ENCODE data around the gene CYGB. TPM values are rescaled to one million over a fixed set of nuclear protein-coding genes. Genes with fewer than 3 reads are reported as not detected.

CYGB gene
- total RNA-seq, 2 donors from 2014 or later = 7.0 to 13.8 TPM

GRCh38 chr17:76541739-76542454, 4.4 kb upstream of the CYGB start:
- Histone ChIP-seq H3K4me3 (no peak overlapping the region), H3K36me3 (no peaks in the 10 kb centered on the region), H3K27ac (no peak overlapping the region), H3K4me1 (replicated peaks) (peaks cover 4% of the 10 kb centered on the region), H3K9me3 (no peaks in the 10 kb centered on the region), H3K27me3 (replicated peaks; ENCODE audit: insufficient read depth) (peaks cover 3% of the 10 kb centered on the region)
- intact Hi-C loops (cut with DNase I) = no loop called here
- WGBS = 75% methylated on average over 10 of the region's 10 CpGs
- no peak for DNase-seq (ENCODE audit: low spot score)
- no peak for TF ChIP-seq POLR2A (IDR thresholded peaks at IDR 0.05)
- TF ChIP-seq POLR2AphosphoS5 (IDR thresholded peaks at IDR 0.05) = no peak
- TF ChIP-seq CTCF (IDR thresholded peaks at IDR 0.05) = no peak

GRCh38 chr17:76540381-76541300, 3.1 kb upstream of the CYGB start:
- H3K36me3 ChIP-seq = no peaks in the 10 kb centered on the region
- intact Hi-C loops (cut with DNase I) = no loop called here
- DNase-seq (ENCODE audit: low spot score) = peak; percentile 90
- H3K27ac ChIP-seq = peak overlapping the region; percentile 47
- H3K9me3 ChIP-seq = no peaks in the 10 kb centered on the region
- 8% methylated on average over 25 of the region's 27 CpGs for WGBS
- H3K4me1 ChIP-seq (replicated peaks) = peaks cover 4% of the 10 kb centered on the region
- peak overlapping the region in 1 of 2 donors; percentile 22 for H3K4me3 ChIP-seq
- peaks cover 3% of the 10 kb centered on the region for H3K27me3 ChIP-seq (replicated peaks; ENCODE audit: insufficient read depth)
- TF ChIP-seq POLR2AphosphoS5 (IDR thresholded peaks at IDR 0.05) (peak; percentile 95), CTCF (IDR thresholded peaks at IDR 0.05) (peak in 2 of 4 experiments; percentile 46), POLR2A (IDR thresholded peaks at IDR 0.05) (peak; percentile 52)

GRCh38 chr17:76539631-76540271, 2.2 kb upstream of the CYGB start, which contains the start of gene PRCD:
PRCD (plus strand) TSS chr17:76540044; CDS start chr17:76540142, 98 bp downstream.
- TF ChIP-seq POLR2AphosphoS5 (IDR thresholded peaks at IDR 0.05) (no peak), POLR2A (IDR thresholded peaks at IDR 0.05) (no peak)
- WGBS = 86% methylated on average over 16 of the region's 22 CpGs
- Histone ChIP-seq H3K27ac (peak within 1 kb of the TSS; percentile 47), H3K9me3 (no peaks in the 10 kb centered on the region), H3K4me3 (peak within 1 kb of the TSS in 1 of 2 donors; percentile 22), H3K27me3 (replicated peaks; ENCODE audit: insufficient read depth) (peaks cover 3% of the 10 kb centered on the region), H3K36me3 (no peaks in the 10 kb centered on the region), H3K4me1 (replicated peaks) (peaks cover 4% of the 10 kb centered on the region)
- no peak for DNase-seq (ENCODE audit: low spot score)
- intact Hi-C loops (cut with DNase I) = no loop called here

- WGBS = 86% methylated on average over 9 of the region's 9 CpGs
- DNase-seq (ENCODE audit: low spot score) = no peak
- Histone ChIP-seq H3K27me3 (replicated peaks; ENCODE audit: insufficient read depth) (peaks cover 3% of the 10 kb centered on the region), H3K9me3 (no peaks in the 10 kb centered on the region), H3K27ac (no peak overlapping the region), H3K4me1 (replicated peaks) (peaks cover 4% of the 10 kb centered on the region), H3K36me3 (no peaks in the 10 kb centered on the region), H3K4me3 (no peak overlapping the region)
- intact Hi-C loops (cut with DNase I) = no loop called here
- TF ChIP-seq CTCF (IDR thresholded peaks at IDR 0.05) (no peak), POLR2AphosphoS5 (IDR thresholded peaks at IDR 0.05) (no peak), POLR2A (IDR thresholded peaks at IDR 0.05) (no peak)
Observed at GRCh38 chr17:76538941-76539570, 1.5 kb upstream of the CYGB start.
